GM18907 (cell line): ENCODE results near the gene SCAMP3.
"Not testable (repeated sequence)": the region's sequence is repeated elsewhere in the genome, so short reads cannot be mapped to it uniquely, and the experiment has no call there.

Experiments
- ATAC-seq: cut with Tn5 transposase; IDR thresholded peaks from one replicate; pipeline ENCODE4 v1.9.1; 2021; ENCODE audit warnings: mild to moderate bottlenecking, moderate library complexity; ENCODE audit not compliant: unreplicated experiment

SCAMP3 gene

DNA sequence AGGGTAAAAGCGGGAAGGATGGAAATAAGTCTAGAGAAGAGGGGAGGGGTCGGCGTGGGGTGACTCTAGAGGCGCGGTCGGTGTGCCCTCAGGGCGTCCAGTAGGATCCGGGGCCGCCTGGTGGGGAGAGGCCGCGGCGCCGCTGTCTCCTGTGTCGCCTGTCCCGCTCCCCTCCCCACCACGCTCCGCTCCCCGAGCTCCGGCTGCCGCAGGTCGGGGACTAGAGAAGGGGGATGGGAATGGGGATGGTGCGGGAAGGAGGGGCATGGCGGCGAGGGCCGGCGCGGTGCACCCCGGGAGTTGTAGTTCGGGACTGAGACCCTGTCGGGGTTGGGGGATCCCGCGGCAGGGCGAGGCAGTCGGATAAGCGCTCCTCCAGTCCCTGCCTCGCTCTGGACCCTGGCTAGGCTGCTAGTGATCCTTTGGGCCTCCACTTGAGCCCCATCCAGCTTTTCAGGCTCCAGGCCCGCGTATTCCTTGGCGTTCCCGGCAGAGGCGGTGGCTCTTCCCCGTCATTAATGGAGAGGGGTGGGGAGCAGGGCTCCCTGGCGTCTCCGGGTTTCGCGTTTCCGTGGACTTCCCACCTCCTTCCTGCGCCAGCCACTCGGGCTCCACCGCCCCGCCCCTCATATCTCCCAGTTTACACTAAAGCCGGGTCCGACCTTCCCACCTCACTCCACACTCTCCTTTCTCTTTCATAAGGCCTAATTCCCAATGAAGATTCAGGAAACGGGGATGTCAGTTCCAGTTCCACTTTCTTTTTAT, 6.7 kb downstream of the SCAMP3 start, which contains the start of gene ENTREP3:
TSS of gene ENTREP3 (minus strand) at position 241 of the 765 bp plus-strand sequence. CDS start 606 bp downstream, outside the sequence.
- ATAC-seq, result peak; percentile 57

DNA sequence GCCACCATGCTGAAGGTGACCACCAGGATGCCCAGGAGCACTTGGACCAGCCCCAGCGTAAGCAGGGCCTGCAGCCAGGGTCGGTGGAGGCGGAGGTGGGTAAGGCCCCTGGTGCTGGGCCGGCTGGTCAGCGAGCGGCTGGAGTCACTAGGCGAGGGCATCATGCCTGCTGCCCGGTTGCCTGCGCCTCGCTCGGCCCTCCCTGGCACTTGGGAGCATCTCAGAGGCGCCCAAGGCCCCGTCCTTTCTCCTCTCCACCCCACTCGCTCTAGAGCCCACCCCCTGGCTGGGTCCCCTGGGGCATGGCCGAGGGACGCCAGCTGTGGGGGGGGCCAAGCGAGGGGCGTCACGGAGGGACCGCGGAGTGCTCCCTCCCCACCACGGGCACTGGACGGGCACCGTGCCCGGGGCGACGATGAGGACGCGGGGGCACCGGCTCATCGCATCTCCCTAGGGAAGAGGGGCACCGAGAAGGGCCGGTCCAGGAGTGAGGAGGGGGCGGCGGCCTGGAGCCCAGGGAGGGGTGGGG, 7.4 kb downstream of the SCAMP3 start:
- no peak for ATAC-seq

- ATAC-seq, result no peak
Observed at GRCh38 chr1:155254228-155254713, 7.9 kb downstream of the SCAMP3 start.

GRCh38 chr1:155253797-155254196, 8.4 kb downstream of the SCAMP3 start:
- no peak for ATAC-seq

GRCh38 chr1:155253208-155253607, 9.0 kb downstream of the SCAMP3 start:
- ATAC-seq, result no peak

GRCh38 chr1:155251566-155251965, 10.6 kb downstream of the SCAMP3 start:
- ATAC-seq, result no peak

DNA sequence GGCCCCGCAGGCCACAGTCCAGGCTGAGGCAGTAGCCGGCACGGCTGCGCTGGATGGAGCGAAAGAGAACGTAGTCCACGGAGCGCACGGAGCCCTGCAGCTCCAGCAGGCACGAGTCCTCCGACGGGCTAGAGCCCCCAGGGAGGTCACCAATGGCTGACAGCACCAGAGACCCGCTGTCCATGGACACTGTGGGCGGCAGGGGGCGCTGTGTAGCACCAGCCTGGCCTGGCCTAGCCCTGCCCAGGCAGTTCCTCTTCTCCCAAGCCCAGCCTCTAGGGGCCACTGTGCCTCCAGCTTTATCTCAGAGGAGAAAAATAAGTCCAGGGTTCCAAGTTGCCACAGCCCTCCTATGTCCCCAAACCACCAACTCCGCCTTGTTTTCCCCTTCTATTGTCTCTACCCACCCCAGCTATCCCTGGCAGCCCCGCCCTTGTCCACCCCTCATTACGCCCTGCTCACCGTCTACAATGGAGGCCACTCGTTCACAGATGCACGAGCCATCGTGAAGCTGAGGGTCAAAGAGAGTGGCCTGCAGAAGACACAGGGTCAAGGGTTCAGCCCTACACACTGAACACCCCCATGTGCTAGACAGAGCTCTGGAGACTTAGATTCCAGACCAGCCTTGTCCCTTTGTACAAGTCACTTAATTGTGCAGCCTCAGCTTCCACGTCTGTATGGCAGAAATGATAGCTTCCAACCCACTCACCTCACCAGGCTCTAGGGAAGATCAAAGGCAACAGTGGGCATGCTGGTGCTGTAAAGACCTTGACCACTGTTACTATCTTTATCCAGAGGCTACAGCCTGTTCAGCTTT, 11.3 kb downstream of the SCAMP3 start:
- peak; percentile 80 for ATAC-seq

GRCh38 chr1:155250246-155250632, 11.9 kb downstream of the SCAMP3 start:
- ATAC-seq, result peak; percentile 21

DNA sequence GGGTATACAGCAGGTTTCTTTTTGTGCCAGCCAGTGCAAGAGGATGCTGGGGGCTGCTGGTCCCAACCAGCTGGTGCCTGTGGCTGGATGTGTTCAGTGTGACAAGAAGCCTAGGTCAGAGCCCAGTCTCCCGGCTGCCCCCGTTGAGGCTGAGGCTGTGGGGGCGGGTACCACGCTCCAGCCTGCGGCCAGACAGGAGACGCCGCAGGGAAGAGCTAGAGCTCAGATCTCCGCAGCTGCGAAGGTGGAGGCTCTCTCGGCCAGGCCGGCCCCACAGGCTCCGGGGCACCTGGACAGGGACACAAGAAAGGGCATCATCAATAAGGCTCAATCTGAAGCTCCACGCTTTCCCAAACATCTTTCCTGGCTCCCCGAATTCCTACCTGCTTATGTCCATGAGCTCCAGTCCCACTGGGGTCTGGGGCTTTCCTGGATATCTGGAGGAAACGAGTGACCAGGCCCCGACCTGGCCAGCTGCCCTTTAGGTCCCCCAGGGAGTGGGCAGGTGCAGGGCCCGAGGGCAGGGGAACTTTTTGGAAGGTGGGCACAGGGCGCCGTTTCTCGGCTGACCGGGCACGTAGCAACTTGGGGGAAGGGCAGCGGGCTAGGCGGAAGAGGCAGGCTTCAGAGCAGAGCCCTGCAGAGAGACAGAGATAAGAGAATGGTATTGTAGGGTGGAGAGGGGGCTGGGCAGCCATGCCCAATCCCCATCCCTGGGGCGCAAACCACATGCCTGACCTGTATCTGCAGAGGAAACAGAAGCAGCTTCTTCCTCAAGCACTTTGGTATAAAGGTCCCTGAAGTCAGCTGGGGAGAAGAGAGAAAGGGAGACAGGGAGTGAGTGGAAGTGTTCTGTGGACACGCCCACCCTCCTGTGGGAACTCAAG, 14.2 kb downstream of the SCAMP3 start:
- ATAC-seq, result no peak

GRCh38 chr1:155246796-155247195, 15.4 kb downstream of the SCAMP3 start:
- not testable (repeated sequence) for ATAC-seq

DNA sequence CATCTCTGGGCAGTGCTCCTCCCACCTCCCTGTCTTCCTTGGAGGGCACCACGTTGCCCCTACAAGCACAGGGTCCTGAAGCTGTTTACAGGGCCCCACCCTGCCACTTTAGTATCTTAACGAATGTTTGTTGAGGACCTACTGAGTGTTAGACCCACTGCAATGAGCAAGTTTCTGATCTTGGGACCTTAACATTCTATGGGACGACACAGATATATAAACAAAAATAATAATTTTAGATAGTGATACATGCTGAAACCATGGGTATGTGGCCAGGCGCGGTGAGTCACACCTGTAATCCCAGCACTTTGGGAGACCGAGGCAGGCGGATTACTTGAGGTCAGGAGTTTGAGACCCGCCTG, 17.0 kb downstream of the SCAMP3 start:
- ATAC-seq, result peak; percentile 9

GRCh38 chr1:155244368-155245162, 17.6 kb downstream of the SCAMP3 start:
- peak; percentile 87 for ATAC-seq

- ATAC-seq, result no peak
Observed at GRCh38 chr1:155242805-155243358, 19.3 kb downstream of the SCAMP3 start.

GRCh38 chr1:155241841-155242264, 20.3 kb downstream of the SCAMP3 start:
- no peak for ATAC-seq

DNA sequence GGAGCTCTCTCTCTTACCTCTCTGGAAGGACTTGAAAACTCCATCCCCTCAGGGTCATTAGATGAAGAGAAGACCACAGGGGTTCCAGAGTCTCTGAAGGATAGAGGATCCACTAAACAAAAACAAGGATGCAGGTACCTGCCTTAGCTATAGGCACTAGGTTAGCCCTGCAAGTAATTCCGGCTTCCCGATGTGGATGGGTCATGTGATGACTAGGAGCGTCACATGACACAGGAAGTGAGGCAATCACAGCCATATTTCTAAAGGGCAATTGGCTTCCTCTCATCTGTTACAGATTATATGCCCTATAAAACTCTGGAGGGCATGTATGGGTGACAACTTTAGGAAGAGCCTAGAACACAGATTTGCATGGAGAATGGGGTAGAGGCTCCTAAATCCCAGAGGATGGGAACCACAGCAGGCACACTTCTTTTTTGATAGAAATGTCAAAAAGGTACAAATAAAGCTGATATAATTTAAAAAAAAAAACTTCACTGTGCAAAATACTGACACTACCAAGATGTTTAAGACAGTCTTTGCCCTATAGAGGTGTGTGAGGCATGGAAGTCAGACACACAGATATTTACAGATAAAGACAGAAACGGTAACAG, 21.0 kb downstream of the SCAMP3 start:
- ATAC-seq, result no peak

GRCh38 chr1:155236451-155236850, 25.7 kb downstream of the SCAMP3 start:
- ATAC-seq, result no peak

DNA sequence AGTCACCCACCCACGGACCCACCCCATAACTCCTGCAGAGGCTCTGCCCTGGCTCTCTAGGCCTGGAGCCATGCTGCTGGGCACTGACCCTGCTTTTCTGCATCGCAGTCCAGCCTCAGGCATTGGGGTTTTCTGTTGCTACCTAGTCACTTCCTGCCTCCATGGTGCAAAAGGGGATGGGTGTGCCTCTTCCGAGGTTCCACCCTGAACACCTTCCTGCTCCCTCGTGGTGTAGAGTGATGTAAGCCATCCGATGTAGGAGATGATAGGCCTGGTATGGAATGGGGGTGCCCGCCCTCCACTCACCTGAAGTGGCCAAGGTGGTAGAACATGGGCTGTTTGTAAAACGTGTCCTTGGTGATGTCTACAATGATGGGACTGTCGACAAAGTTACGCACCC, 26.8 kb downstream of the SCAMP3 start:
- not testable (repeated sequence) for ATAC-seq

DNA sequence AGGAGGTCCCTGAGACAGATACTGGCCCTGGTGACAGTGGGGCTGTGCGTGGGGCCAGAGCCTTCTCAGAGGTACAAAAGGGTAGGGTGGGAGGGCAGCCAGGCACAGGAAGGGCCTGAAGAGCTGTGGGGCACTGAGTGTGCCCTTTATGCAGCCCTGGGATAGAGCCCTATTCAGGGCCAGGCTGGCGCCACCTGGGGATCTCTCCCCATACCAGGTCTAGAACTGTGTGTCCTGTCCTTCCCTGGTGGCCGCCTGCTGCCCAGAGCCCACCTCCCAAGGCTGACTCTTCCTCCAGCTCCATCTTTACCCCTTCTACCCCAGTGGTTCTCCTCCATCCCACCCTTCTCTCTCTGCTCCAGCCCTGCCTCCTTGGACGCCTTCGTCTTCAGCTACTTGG, 28.7 kb downstream of the SCAMP3 start:
- ATAC-seq, result not testable (repeated sequence)
